Suprapubic skin (tissue), 4 donors: ENCODE results near the gene MYH10.

Source experiments
- POLR2A ChIP-seq, 2 donors: fragments of 450-650 bp; IDR thresholded peaks; one replicate each; pipeline ENCODE4 v1.6.1; 2017; ENCODE audit warnings: antibody characterized with exemption in 2 of 2, mild to moderate bottlenecking in 2 of 2, moderate library complexity in 2 of 2
- POLR2AphosphoS5 ChIP-seq, 3 donors: sonication (generic); formaldehyde crosslinking; IDR thresholded peaks; one replicate each; pipeline ENCODE4 v1.6.1; 2017; ENCODE audit warnings: antibody characterized with exemption in 3 of 3
- TF ChIP-seq, protein P1 (sequence below), 2 donors: fragments of 200-600 bp in 1 of 2; fragments of 450-650 bp in 1 of 2; sonication (generic) in 1 of 2; IDR thresholded peaks; one replicate each; pipeline ENCODE4 v1.5.1; 2016 to 2019; ENCODE audit warnings: antibody characterized with exemption in 2 of 2, mild to moderate bottlenecking in 1 of 2, moderate library complexity in 1 of 2

DNA sequence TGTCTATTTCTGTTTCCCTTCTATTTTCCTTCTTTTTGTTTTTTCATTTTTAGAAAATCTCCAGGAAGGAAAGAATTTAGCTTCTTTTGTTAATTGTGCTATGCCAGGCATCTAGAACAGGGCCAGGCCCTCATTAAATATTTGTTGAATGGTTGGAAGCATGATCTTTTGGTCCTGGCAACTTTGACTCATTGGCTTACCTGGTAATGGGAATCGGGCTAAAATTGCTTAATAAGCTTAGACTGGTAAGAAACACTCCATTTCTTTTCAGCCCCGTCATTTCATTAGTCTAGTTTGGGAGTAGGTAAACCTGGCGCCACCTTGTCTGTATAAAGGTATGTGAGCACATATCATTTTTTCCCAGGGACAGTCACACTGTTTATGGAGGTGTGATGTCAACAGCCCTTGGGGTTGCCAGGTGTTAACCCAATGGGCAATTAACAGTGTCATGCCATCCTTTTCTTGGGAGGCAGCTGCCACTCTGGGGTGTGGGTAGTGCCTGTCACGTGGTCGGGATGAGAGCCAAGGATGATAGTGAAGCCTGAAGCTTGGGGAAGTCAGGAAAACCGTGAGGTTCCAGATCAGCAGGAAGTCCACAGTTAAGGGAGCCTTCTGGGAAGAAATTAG is 204.3 kb downstream of the MYH10 start:
- no peak for TF ChIP-seq POLR2A (IDR thresholded peaks at IDR 0.05)
- TF ChIP-seq, protein P1, sequence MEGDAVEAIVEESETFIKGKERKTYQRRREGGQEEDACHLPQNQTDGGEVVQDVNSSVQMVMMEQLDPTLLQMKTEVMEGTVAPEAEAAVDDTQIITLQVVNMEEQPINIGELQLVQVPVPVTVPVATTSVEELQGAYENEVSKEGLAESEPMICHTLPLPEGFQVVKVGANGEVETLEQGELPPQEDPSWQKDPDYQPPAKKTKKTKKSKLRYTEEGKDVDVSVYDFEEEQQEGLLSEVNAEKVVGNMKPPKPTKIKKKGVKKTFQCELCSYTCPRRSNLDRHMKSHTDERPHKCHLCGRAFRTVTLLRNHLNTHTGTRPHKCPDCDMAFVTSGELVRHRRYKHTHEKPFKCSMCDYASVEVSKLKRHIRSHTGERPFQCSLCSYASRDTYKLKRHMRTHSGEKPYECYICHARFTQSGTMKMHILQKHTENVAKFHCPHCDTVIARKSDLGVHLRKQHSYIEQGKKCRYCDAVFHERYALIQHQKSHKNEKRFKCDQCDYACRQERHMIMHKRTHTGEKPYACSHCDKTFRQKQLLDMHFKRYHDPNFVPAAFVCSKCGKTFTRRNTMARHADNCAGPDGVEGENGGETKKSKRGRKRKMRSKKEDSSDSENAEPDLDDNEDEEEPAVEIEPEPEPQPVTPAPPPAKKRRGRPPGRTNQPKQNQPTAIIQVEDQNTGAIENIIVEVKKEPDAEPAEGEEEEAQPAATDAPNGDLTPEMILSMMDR (IDR thresholded peaks at IDR 0.05) = no peak
- TF ChIP-seq POLR2AphosphoS5 (IDR thresholded peaks at IDR 0.05) = no peak
